ENCODE measurements around the gene TGM1.

Gene TGM1

GRCh38 chr14:24262821-24263733, at the start of gene TGM1:
Gene TGM1 (minus strand): TSS chr14:24263177. CDS start chr14:24262352, 825 bp downstream.
- Histone ChIP-seq H3K9me3 (ENCODE audit: control insufficient read depth in 5 of 5, low read length in 5 of 5) (no peaks in the 10 kb centered on the region), H3K36me3 (ENCODE audit: control insufficient read depth in 5 of 5, insufficient read depth in 5 of 5, low read length in 5 of 5) (peaks cover 0 to 40% (median 31%) of the 10 kb centered on the region in 5 donors), H3K27ac (ENCODE audit: low read depth, low read length) (no peak within 1 kb of the TSS), H3K27me3 (ENCODE audit: control insufficient read depth in 5 of 5, insufficient read depth in 4 of 5, low read length in 5 of 5) (no peaks in the 10 kb centered on the region), H3K9ac (ENCODE audit: low read length in 5 of 5) (no peak within 1 kb of the TSS), H3K4me1 (ENCODE audit: control insufficient read depth in 5 of 5, insufficient read depth in 5 of 5, low read length in 5 of 5) (peaks cover 0 to 16% (median 10%) of the 10 kb centered on the region in 5 donors), H3K4me3 (ENCODE audit: low read depth in 1 of 5, low read length in 5 of 5) (no peak within 1 kb of the TSS)

GRCh38 chr14:24311837-24312615, 49.0 kb upstream of the TGM1 start:
- Histone ChIP-seq H3K27me3 (ENCODE audit: control insufficient read depth in 5 of 5, insufficient read depth in 4 of 5, low read length in 5 of 5) (peaks cover 0 to 3% (median 0%) of the 10 kb centered on the region in 5 donors), H3K27ac (ENCODE audit: low read depth, low read length) (peak overlapping the region; percentile 74), H3K4me1 (ENCODE audit: control insufficient read depth in 5 of 5, insufficient read depth in 5 of 5, low read length in 5 of 5) (peaks cover 17 to 94% (median 74%) of the 10 kb centered on the region in 5 donors), H3K9me3 (ENCODE audit: control insufficient read depth in 5 of 5, low read length in 5 of 5) (no peaks in the 10 kb centered on the region), H3K36me3 (ENCODE audit: control insufficient read depth in 5 of 5, insufficient read depth in 5 of 5, low read length in 5 of 5) (peaks cover 0 to 8% (median 7%) of the 10 kb centered on the region in 5 donors), H3K4me3 (ENCODE audit: low read depth in 1 of 5, low read length in 5 of 5) (peak overlapping the region; percentile 51 to 71 (median 67)), H3K9ac (ENCODE audit: low read length in 5 of 5) (peak overlapping the region in 4 of 5 donors; percentile 45 to 79 (median 62))

- no peaks in the 10 kb centered on the region for H3K27me3 ChIP-seq (ENCODE audit: control insufficient read depth in 5 of 5, insufficient read depth in 4 of 5, low read length in 5 of 5)
- H3K4me1 ChIP-seq (ENCODE audit: control insufficient read depth in 5 of 5, insufficient read depth in 5 of 5, low read length in 5 of 5) = peaks cover 17 to 83% (median 71%) of the 10 kb centered on the region in 5 donors
- H3K9me3 ChIP-seq (ENCODE audit: control insufficient read depth in 5 of 5, low read length in 5 of 5) = no peaks in the 10 kb centered on the region
- H3K36me3 ChIP-seq (ENCODE audit: control insufficient read depth in 5 of 5, insufficient read depth in 5 of 5, low read length in 5 of 5) = peaks cover 5 to 19% (median 18%) of the 10 kb centered on the region in 5 donors
- peak within 1 kb of the TSS; percentile 74 for H3K27ac ChIP-seq (ENCODE audit: low read depth, low read length)
- H3K9ac ChIP-seq (ENCODE audit: low read length in 5 of 5) = peak within 1 kb of the TSS in 4 of 5 donors; percentile 45 to 79 (median 62)
- H3K4me3 ChIP-seq (ENCODE audit: low read depth in 1 of 5, low read length in 5 of 5) = peak within 1 kb of the TSS; percentile 54 to 71 (median 67)
Measured at GRCh38 chr14:24310646-24311604, 47.9 kb upstream of the TGM1 start, which contains the start of gene LTB4R. Gene LTB4R (plus strand): TSS chr14:24311502. CDS start chr14:24315652, 4,150 bp downstream.

DNA sequence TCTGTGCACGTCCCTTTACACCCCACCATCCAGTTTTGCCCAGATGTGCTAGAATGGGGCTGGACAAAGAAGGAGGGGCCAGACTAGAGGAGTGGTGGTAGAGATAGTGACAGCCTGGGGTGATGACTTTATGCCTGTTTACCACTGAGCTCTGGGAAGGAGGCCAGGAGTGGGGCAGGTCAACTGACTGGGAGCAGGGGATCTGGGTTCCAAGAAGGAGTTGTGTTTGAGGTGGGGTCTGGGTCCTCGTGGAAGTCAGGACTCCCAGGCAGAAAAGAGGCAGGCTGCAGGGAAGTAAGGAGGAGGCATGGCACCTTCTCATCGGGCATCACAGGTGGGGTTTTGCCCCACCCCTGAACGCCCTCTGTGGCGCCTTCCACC, 47.3 kb upstream of the TGM1 start:
- Histone ChIP-seq H3K9ac (ENCODE audit: low read length in 5 of 5) (peak overlapping the region in 3 of 5 donors; percentile 57 to 79 (median 68)), H3K4me1 (ENCODE audit: control insufficient read depth in 5 of 5, insufficient read depth in 5 of 5, low read length in 5 of 5) (peaks cover 17 to 76% (median 64%) of the 10 kb centered on the region in 5 donors)

DNA sequence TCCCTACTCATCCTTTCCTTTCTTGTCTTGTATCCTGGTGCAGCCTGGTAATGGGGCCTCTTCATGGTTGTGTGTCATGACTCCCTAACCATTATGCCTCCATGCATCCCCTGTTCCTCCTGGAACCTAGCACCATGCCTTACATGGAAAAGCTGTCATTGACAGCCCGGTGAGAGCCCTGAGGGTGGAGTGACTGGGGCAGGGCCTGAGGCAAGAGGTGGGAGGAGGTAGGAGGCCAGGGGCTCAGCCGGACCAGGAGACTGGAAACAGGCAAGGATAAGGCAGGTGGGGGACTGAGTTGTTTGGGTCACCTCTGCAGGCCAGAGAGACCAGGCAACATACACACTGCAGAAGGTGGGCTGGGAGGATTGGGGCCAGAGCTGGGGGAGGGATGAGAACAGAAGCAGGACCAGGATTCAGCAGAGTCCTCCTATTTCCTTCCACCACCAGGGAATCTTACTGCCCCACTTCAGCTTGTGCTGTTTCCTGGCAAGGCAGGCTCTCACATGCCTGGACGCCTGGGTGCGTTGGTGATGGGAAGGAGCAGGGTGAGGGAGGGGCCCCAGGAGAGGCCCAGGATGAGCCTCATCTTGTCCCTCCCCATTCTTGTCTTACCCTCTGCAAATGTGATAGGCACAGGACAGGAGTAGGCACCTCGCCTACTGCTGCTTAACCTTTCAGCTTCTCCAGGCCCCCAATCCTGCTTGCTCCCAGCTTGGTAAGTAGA, 46.7 kb upstream of the TGM1 start, which contains the start of gene LTB4R2:
Gene LTB4R2 (plus strand): TSS at position 603 of the 727 bp plus-strand sequence. CDS start 525 bp downstream, outside the sequence.
- Histone ChIP-seq H3K36me3 (ENCODE audit: control insufficient read depth in 5 of 5, insufficient read depth in 5 of 5, low read length in 5 of 5) (peaks cover 5 to 31% (median 30%) of the 10 kb centered on the region in 5 donors), H3K4me3 (ENCODE audit: low read depth in 1 of 5, low read length in 5 of 5) (peak within 1 kb of the TSS; percentile 54 to 71 (median 67)), H3K9ac (ENCODE audit: low read length in 5 of 5) (peak within 1 kb of the TSS in 4 of 5 donors; percentile 45 to 79 (median 62)), H3K27ac (ENCODE audit: low read depth, low read length) (peak within 1 kb of the TSS; percentile 74), H3K4me1 (ENCODE audit: control insufficient read depth in 5 of 5, insufficient read depth in 5 of 5, low read length in 5 of 5) (peaks cover 17 to 70% (median 59%) of the 10 kb centered on the region in 5 donors), H3K27me3 (ENCODE audit: control insufficient read depth in 5 of 5, insufficient read depth in 4 of 5, low read length in 5 of 5) (no peaks in the 10 kb centered on the region), H3K9me3 (ENCODE audit: control insufficient read depth in 5 of 5, low read length in 5 of 5) (no peaks in the 10 kb centered on the region)

More for the DNA sequence above, 47.3 kb upstream of the TGM1 start:
- Histone ChIP-seq H3K27me3 (ENCODE audit: control insufficient read depth in 5 of 5, insufficient read depth in 4 of 5, low read length in 5 of 5) (no peaks in the 10 kb centered on the region), H3K9me3 (ENCODE audit: control insufficient read depth in 5 of 5, low read length in 5 of 5) (no peaks in the 10 kb centered on the region), H3K36me3 (ENCODE audit: control insufficient read depth in 5 of 5, insufficient read depth in 5 of 5, low read length in 5 of 5) (peaks cover 5 to 26% (median 24%) of the 10 kb centered on the region in 5 donors), H3K4me3 (ENCODE audit: low read depth in 1 of 5, low read length in 5 of 5) (peak overlapping the region; percentile 54 to 71 (median 67)), H3K27ac (ENCODE audit: low read depth, low read length) (peak overlapping the region; percentile 74)

DNA sequence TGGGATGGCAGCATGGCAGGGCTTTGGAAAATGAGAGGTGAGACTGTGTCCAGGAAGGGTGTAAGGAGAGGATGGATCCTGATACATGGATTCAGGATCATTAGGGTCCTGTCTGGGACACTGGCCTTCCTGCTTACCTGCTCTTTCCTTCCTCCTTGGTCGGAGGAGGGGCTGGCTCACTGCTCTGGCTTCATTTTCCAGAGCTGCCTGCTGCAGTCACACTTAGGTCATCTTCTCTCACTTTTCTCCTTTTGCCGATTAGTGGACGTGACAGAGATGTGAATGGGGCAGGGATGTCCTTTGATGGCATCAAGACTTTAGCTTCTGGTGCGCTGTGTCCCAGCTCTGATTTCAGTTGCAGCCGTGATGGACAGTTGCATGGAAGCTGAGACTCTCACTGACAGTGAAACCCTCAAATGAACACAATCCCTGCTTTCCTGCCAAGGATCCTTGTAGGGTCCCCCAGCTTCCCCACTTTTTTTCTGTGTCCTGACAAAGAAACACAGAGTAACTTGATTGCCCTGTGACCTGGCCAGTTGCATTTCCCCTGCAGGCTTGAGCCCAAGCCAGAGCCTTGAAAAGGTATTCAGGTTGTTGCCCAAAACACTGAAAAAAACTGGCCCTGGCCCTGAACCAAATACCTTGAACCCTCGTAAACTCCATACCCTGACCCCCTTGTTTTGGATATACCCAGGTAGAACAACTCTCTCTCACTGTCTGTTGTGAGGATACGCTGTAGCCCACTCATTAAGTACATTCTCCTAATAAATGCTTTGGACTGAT, 45.6 kb upstream of the TGM1 start:
- Histone ChIP-seq H3K4me3 (ENCODE audit: low read depth in 1 of 5, low read length in 5 of 5) (no peak overlapping the region), H3K27ac (ENCODE audit: low read depth, low read length) (no peak overlapping the region), H3K9ac (ENCODE audit: low read length in 5 of 5) (no peak overlapping the region), H3K4me1 (ENCODE audit: control insufficient read depth in 5 of 5, insufficient read depth in 5 of 5, low read length in 5 of 5) (peaks cover 15 to 59% (median 47%) of the 10 kb centered on the region in 5 donors), H3K9me3 (ENCODE audit: control insufficient read depth in 5 of 5, low read length in 5 of 5) (no peaks in the 10 kb centered on the region), H3K27me3 (ENCODE audit: control insufficient read depth in 5 of 5, insufficient read depth in 4 of 5, low read length in 5 of 5) (no peaks in the 10 kb centered on the region), H3K36me3 (ENCODE audit: control insufficient read depth in 5 of 5, insufficient read depth in 5 of 5, low read length in 5 of 5) (peaks cover 5 to 43% (median 42%) of the 10 kb centered on the region in 5 donors)

DNA sequence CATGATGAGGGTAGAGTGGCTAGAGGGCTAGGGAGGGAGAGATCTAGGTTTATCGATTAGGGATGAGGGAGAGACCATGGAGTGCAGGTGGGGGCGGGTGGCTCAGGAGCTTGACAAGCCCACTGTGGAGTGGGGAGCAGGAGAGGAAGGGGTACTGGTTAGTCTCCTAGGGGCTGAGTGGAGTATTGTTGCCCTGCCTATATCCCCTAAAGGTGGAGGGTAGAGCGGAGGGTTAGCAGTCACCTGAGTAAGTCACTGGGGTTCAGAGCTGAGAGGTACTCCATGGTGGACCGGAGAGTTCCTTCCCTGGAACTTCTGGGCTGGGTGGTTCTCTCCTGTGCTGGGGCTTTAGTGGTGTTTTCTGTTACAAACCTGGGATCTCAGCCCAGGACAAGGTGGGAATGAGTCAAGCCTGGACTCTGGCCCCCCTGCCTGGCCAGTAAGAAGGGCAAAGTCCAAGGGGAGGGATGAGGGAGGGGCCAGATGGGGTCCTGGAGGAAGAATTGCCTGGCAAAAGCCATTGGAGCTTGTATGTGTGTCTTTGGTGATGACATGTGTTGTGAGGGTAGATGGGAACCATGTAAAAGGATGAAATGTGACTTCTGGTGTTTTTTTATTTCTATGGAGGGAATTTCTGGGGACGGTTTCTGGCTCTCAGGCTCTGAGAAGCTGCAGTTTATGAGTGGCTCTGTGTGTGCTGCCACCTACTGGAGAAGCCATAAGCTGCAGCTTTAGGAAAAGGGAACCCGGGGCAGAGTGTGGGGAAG, 44.8 kb upstream of the TGM1 start, which contains the start of gene CIDEB:
Gene CIDEB (minus strand): TSS at position 403 of the 767 bp plus-strand sequence. CDS start 119 bp downstream, at position 284.
- Histone ChIP-seq H3K27ac (ENCODE audit: low read depth, low read length) (no peak within 1 kb of the TSS), H3K36me3 (ENCODE audit: control insufficient read depth in 5 of 5, insufficient read depth in 5 of 5, low read length in 5 of 5) (peaks cover 6 to 50% (median 49%) of the 10 kb centered on the region in 5 donors), H3K9ac (ENCODE audit: low read length in 5 of 5) (no peak within 1 kb of the TSS), H3K4me1 (ENCODE audit: control insufficient read depth in 5 of 5, insufficient read depth in 5 of 5, low read length in 5 of 5) (peaks cover 10 to 51% (median 41%) of the 10 kb centered on the region in 5 donors), H3K9me3 (ENCODE audit: control insufficient read depth in 5 of 5, low read length in 5 of 5) (no peaks in the 10 kb centered on the region), H3K27me3 (ENCODE audit: control insufficient read depth in 5 of 5, insufficient read depth in 4 of 5, low read length in 5 of 5) (no peaks in the 10 kb centered on the region), H3K4me3 (ENCODE audit: low read depth in 1 of 5, low read length in 5 of 5) (no peak within 1 kb of the TSS)

Measured in subcutaneous abdominal adipose tissue (tissue), 5 donors.